HuH-7 (cell line): ENCODE results near the gene DUSP5.
"Not testable (repeated sequence)": the region's sequence is repeated elsewhere in the genome, so short reads cannot be mapped to it uniquely, and the experiment has no call there.

Experiments used
- DNase-seq: peaks from one replicate; pipeline ENCODE4 v3.0.0; 2011; ENCODE audit warnings: low spot score

DUSP5 gene

GRCh38 chr10:110522365-110522988, 24.8 kb downstream of the DUSP5 start:
- peak; percentile 72 for DNase-seq

GRCh38 chr10:110523736-110524135, 26.0 kb downstream of the DUSP5 start:
- DNase-seq = no peak

GRCh38 chr10:110524179-110524858, 26.6 kb downstream of the DUSP5 start:
- no peak for DNase-seq

GRCh38 chr10:110524859-110525232, 27.1 kb downstream of the DUSP5 start:
- no peak for DNase-seq

GRCh38 chr10:110525349-110526260, 27.9 kb downstream of the DUSP5 start:
- DNase-seq = no peak

- no peak for DNase-seq
These were observed 30.0 kb downstream of the DUSP5 start for GRCh38 chr10:110527731-110528171.

- no peak for DNase-seq
These were observed 30.7 kb downstream of the DUSP5 start for GRCh38 chr10:110528224-110528996.

- not testable (repeated sequence) for DNase-seq
These were observed 31.4 kb downstream of the DUSP5 start for GRCh38 chr10:110528997-110529524.

GRCh38 chr10:110529596-110530011, 31.9 kb downstream of the DUSP5 start:
- DNase-seq = no peak

GRCh38 chr10:110530131-110530831, 32.6 kb downstream of the DUSP5 start:
- no peak for DNase-seq

GRCh38 chr10:110531687-110532086, 34.0 kb downstream of the DUSP5 start:
- DNase-seq = no peak

GRCh38 chr10:110532628-110533027, 34.9 kb downstream of the DUSP5 start:
- DNase-seq = not testable (repeated sequence)

GRCh38 chr10:110533149-110533548, 35.4 kb downstream of the DUSP5 start:
- DNase-seq = no peak

- no peak for DNase-seq
These were observed 36.9 kb downstream of the DUSP5 start for GRCh38 chr10:110534571-110534970.

- DNase-seq = no peak
These were observed 38.5 kb downstream of the DUSP5 start for GRCh38 chr10:110535958-110536891.

GRCh38 chr10:110539091-110539490, 41.4 kb downstream of the DUSP5 start:
- no peak for DNase-seq

- peak; percentile 33 for DNase-seq
These were observed 42.3 kb downstream of the DUSP5 start for GRCh38 chr10:110540031-110540430.

GRCh38 chr10:110544958-110545537, 47.3 kb downstream of the DUSP5 start:
- DNase-seq = no peak

GRCh38 chr10:110546077-110546476, 48.4 kb downstream of the DUSP5 start:
- DNase-seq = no peak
